ENCODE measurements around the gene CMSS1.

The CMSS1 gene

GRCh38 chr3:100063929-100064461 lies 246.3 kb downstream of the CMSS1 start:
- no peak for DNase-seq

GRCh38 chr3:100067589-100067988 lies 249.9 kb downstream of the CMSS1 start:
- DNase-seq = no peak

DNA sequence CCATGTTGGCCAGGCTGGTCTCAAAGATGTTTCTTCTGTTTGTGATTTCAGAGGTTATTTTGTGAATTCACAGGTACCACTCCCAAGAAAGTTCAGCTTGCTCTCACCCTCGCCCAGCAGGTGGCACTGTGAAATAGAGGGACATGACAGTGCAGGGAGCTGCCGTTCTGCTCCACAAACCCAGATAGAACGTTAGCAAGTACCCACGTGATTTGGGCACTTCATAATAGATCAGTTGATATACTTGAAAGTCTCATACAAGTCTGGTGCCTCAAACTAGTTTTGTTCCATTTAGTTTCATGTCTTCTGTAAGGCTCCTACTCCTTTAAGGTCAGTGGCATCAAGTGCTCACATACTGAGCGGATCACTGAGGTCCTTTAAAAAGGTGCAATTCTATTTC lies 251.2 kb downstream of the CMSS1 start:
- DNase-seq = peak; percentile 76

DNA sequence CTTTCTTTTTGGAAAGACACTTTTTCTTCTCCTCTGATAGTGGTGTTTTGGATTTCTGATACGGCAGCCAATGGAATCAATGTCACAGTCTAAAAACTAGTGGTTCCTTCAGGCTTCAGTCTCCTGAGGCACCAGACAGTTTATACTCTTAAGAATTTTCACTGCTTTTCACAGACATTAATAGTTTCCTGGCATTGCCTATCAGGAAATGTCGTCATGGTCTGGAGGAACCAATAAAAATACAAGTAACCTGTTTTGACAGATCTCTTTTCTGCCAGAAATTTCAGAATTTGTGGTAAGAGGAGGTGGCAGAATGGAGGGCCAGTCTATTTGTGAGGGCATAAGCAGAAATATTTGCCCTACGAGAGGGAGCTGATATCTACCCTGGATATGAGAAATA lies 251.8 kb downstream of the CMSS1 start:
- no peak for DNase-seq

GRCh38 chr3:100072326-100073048 lies 254.8 kb downstream of the CMSS1 start:
- no peak for DNase-seq

DNA sequence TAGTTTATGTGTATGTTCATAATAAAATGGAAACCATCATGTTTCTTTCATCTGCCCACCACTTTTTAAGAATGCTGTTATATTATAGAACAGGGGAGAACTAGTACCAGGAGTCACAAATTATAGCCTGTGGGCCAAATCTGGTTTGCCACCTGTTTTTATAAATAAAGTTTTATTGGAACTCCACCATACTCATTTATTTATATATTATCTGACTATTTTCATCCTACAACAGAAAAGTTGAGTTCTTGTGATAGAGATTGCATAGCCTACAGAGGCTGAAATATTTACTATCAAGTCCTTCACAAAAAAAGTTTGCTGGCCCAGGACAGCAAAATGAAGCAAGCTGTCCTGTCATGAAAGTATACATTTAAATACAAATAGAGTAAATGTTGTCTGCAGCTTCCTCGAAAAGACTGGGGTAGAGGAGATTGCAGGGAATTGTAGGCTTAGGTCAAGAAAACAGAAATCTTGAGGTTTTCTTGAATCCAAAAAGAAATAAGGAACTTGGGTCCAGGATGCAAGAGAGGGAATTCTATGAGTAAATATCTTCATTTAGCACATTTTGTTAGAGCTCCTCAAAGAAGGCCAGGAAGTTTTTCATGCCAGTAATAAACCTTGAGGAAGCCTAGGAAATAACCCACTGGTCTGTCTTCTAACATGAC lies 255.5 kb downstream of the CMSS1 start:
- DNase-seq = no peak

GRCh38 chr3:100073714-100074307 lies 256.1 kb downstream of the CMSS1 start:
- DNase-seq = no peak

DNA sequence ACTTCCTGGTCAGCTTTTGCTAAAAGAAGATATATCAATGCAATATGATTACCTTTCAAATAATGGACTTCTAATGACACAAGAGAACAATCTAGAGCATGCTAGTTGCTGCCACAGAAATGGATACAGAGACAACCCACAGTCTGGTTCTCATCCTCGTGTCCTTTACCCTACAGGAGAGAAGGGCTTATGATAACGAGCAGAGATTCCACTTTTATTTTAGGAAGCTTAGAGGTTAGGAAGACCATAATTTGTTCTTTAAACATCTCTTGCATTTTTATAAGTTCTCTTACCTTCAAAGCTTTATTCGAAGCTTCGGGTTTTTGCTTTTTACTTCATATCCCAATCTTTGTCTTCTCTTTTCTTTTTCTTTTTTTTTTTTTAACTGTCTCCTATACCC lies 257.5 kb downstream of the CMSS1 start:
- no peak for DNase-seq

DNA sequence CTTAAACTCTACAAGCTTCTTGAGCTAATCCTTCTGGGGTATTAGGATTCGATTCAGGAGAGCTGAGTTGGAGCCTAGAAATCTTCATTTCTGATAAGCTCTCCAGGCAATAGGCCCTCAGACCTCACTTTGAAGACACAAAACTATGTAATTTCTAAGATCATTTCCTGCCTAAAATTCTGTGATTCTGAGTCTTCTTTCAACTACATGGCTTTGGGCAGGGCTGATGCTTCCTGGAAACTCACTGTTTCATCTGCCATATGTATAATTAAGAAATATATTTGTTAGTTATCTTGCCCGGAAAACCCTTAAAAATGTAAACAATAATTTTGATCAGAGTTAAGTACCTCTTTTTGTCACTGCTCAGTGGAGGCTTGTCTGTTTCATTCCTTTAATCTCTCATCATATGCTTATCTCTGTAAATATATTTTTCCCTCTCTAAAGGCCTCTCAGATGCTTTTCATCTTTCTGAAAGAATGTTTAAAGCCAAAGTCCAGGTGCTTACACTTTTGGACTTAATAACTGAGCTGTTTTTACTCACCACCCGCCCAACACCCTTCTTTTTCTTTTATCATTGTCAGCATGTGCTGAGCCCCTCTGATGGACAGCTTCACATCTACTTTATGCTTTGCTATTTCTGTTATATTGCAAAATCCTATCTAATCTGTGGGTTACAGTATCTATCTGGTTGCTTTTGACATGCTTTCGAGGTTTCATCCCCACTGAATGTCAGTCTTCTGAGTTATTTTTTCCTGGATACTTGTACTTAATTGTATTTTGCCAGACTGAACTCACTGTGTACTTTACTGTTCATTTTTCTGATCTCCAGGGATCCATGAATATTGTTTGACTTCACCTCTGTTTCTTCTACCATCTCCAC lies 258.4 kb downstream of the CMSS1 start:
- DNase-seq = peak; percentile 4

DNA sequence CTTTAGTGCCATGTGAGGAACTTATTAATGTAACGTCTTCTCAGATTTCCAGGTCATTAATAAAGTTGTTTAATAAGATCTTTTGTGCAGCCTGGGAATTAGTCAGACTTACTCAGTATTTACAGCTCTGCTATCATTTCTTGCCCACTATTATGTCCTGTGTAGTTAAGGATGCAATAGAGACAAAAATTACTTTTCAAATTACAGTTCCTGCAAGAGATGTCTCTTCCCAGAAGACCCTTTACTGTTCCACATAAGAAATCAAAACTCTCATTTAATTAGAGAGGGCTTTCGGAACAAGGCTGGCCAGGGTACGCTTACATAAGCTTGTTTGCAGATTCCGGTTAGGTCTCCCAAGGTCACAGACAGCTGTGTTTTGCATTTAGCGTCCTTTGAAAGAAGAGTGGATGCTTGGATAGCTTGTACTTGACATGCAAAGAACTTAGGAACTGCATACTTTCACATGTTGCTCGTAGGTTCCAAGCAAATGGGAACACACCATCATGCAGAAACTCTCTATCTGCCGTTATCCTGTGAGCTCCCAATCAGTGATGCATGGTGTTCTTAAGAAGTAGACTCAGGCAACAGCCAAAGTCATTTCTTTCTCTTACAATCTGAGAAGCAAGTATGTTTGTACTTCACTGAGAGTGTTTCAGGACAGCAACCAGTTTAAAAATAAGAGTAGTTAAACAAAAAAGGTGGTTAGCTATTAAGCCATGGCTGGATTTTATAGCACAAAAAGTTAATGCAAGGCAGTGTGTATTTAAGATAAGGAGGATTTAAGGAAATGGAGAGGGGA lies 259.3 kb downstream of the CMSS1 start:
- peak; percentile 2 for DNase-seq

GRCh38 chr3:100079328-100079727 lies 261.7 kb downstream of the CMSS1 start:
- no peak for DNase-seq

DNA sequence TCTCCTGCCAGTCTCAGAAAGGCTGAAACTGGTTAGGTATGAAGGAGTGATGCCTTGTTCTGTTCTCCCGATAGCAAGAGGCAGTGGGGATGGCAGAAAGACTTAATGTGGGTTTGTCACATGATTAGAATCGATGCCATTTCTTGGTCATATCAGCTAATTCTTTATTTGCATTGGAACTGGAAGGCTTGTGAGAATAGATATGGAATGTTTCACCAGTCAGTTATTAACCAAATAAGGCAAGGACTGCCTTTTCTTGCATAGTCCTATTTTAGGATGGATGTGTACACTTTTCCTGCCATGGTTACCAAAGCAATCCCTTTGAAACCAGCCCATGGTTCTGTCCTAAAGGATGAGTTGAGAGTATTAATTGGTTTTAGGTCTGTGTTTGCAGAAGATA lies 262.9 kb downstream of the CMSS1 start:
- peak; percentile 60 for DNase-seq

DNA sequence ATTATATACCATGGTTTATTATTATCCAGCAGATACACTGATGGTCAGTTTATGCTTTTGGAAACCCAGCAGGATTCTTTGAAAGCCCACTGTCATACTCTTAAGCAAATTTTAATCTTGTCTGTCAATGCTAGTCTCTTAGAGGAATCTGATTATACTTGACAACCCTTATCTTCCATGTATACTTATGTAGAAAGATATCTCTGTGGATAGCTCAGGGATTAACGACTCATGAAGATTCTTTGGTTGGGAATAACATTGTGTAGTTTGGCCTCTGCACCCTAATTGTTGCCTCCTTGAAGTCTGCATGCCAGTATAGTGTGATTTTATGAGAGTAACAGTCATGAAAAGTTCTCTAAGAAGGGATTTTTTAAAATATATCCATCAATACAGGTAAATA lies 263.6 kb downstream of the CMSS1 start:
- DNase-seq = no peak

- DNase-seq = no peak
Measured at GRCh38 chr3:100081986-100082692, 264.5 kb downstream of the CMSS1 start.

DNA sequence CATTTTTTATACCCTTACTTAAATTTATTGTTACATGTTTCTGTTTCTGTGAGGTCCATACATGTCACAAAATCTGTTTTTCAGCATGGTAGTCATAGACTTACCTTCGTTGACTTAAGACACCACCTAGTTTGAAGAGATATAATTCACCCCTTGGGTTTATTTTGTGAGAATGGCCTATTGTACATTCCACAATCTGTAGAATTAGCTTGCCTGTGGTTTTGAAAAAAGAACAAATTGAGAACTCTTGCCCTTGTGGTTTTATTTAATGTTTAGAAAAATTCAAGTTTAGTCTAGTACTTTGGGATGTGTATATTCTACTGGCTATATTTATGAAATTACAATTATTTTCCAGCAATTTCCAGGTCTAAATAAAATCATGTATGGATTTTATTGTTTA lies 265.1 kb downstream of the CMSS1 start:
- no peak for DNase-seq

DNA sequence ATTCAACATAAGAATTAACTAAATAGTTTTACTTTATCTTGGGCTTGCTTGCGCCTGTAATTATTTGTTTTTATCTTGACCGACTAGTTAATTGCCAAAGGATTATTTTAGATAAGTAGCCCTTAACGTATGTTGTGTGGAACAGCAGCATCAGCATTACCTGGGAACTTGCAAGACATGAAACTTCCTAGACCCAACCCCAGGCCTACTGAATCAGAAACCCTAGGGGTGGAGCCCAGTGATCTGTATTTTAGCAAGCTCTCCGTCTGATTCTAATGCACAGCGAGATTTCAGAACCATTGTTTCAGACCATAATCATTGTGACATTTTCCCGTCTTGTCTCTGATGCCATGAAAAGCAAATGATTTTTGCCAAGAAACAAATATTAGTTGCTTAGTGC lies 265.5 kb downstream of the CMSS1 start:
- DNase-seq = no peak

GRCh38 chr3:100084100-100084806 lies 266.6 kb downstream of the CMSS1 start:
- DNase-seq = no peak

- DNase-seq = no peak
Measured at GRCh38 chr3:100086401-100086800, 268.7 kb downstream of the CMSS1 start.

DNA sequence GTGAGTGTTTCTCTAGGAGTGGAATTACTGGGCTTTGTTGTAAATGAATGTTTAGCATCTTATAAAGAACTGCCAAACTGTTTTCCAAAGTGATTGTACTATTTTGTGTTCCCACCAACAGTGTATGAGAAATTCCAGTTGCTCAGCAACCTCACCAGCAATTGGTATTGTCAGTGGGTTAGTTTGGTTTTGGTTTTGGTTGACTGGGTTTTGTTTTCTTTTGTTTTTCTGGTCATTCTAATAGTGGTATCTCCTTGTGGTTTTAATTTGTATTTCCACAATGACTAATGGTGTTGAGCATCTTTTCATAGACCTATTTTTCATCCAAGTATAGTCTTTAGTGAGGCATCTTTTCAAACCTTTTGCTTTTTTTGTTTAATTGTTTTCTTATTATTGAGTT lies 269.5 kb downstream of the CMSS1 start:
- no peak for DNase-seq

GRCh38 chr3:100088735-100089368 lies 271.2 kb downstream of the CMSS1 start:
- no peak for DNase-seq

Measured in NCI-H146 (cell line).